Mucosa of descending colon (tissue), 3 donors: ENCODE measurements around the gene C1orf52. TPM values are rescaled to one million over a fixed set of nuclear protein-coding genes. Genes with fewer than 3 reads are reported as not detected.
A peak's percentile ranks its signal among the peaks of the same experiment; 100 is the strongest.
"Not testable (repeated sequence)": the region's sequence is repeated elsewhere in the genome, so short reads cannot be mapped to it uniquely, and the experiment has no call there.

Source experiments
- ATAC-seq: fragments of 200-7000 bp; cut with Tn5 transposase; one replicate; pipeline ENCODE4 v1.9.1; 2020; ENCODE audit warnings: mild to moderate bottlenecking, moderate library complexity
- DNase-seq, 3 donors: peaks; one replicate each; pipeline ENCODE4 v3.0.0-alpha.2; 2020
- H3K36me3 ChIP-seq: fragments of 200-600 bp; one replicate; pipeline ENCODE4 v1.8.0; 2021; ENCODE audit warnings: low read depth, mild to moderate bottlenecking
- H3K4me1 ChIP-seq: fragments of 200-600 bp; one replicate; pipeline ENCODE4 v1.8.0; 2021; ENCODE audit warnings: low read depth, mild to moderate bottlenecking
- H3K4me3 ChIP-seq: fragments of 200-600 bp; one replicate; pipeline ENCODE4 v1.8.0; 2021; ENCODE audit warnings: mild to moderate bottlenecking
- H3K9me3 ChIP-seq: fragments of 200-600 bp; one replicate; pipeline ENCODE4 v1.8.0; 2021; ENCODE audit warnings: mild to moderate bottlenecking
- intact Hi-C, 2 donors: fragments of 100-400 bp; cut with DNase I in 1 of 2; cut with micrococcal nuclease in 1 of 2; formaldehyde crosslinking; loops; one replicate each; pipeline versions ENCODE4 v1.11.0 to v1.11.1; 2022; cut with DNase I, micrococcal nuclease
- total RNA-seq, 3 donors: library from RNA; stranded (reverse); fragmentation: NEBNext Ultra II Directional in 2 of 3; extraction: Animal tissue kit (Norgen Biotek cat#: 25700) in 2 of 3; gene quantifications; one replicate each; pipeline versions ENCODE4 v1.2.1 to v1.2.4, GENCODE V29; 2021 to 2023
- TF ChIP-seq, protein P1 (sequence below): fragments of 200-600 bp; IDR thresholded peaks from one replicate; pipeline ENCODE4 v1.8.0; 2022; ENCODE audit warnings: antibody characterized with exemption, mild to moderate bottlenecking
- donor health status: DM: no; HTN: no; CAD: no; lungs with moderate emphysema.
- donor health status: DM: no; HTN: no; CAD: no.
- donor health status: DM: no; HTN: yes; CAD: no.

C1orf52 gene
- total RNA-seq, 3 donors from 2014 or later: 17.4 to 24.7 (median 19.2) TPM

DNA sequence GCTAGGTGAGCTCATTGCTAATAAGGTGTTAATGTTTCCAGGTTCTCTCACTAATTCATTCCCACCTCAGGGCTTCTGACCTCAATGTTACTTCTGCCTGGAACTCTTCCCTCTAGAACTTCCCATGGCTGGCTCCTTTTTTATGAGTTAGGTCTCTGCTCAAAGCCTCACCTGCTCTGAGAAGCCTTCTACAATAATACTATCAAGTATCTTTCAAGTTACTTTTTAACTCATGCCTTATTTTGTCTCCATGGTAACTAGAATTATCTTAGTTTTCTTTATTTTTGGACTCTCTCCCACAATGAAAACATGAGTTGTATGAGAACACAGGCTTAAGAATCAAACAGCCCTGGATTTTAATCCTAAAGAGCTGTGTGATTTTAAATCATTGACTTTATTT lies 3.5 kb upstream of the C1orf52 start:
- Histone ChIP-seq H3K9me3 (no peaks in the 10 kb centered on the region), H3K4me1 (peaks cover 11% of the 10 kb centered on the region), H3K36me3 (peaks cover 4% of the 10 kb centered on the region), H3K4me3 (no peak overlapping the region)
- peak; percentile 6 for ATAC-seq
- intact Hi-C loops: loop anchor here in 1 of 2 donors (5.0 kb wide), 2 partner anchors 266 to 321 kb away; partner anchors contain the start of gene MCOLN2
- TF ChIP-seq, protein P1, sequence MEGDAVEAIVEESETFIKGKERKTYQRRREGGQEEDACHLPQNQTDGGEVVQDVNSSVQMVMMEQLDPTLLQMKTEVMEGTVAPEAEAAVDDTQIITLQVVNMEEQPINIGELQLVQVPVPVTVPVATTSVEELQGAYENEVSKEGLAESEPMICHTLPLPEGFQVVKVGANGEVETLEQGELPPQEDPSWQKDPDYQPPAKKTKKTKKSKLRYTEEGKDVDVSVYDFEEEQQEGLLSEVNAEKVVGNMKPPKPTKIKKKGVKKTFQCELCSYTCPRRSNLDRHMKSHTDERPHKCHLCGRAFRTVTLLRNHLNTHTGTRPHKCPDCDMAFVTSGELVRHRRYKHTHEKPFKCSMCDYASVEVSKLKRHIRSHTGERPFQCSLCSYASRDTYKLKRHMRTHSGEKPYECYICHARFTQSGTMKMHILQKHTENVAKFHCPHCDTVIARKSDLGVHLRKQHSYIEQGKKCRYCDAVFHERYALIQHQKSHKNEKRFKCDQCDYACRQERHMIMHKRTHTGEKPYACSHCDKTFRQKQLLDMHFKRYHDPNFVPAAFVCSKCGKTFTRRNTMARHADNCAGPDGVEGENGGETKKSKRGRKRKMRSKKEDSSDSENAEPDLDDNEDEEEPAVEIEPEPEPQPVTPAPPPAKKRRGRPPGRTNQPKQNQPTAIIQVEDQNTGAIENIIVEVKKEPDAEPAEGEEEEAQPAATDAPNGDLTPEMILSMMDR: no peak
- DNase-seq: no peak

DNA sequence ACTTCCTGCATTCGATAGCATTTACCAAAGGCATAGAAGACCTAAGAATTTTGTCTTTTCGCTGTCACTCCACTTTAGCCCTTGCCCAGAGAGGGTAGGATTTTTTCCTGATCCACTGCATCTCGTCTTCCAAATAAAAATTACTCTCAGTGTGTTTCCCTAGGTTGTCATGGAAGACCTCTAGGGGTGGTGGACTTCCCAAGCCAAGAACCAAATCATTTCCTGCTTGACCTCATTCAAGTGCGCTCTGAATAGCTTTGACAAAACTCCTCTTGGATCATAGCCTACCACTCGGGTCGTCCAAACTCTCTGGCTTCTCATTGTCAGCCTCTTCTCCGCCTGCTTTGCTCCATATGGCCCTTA lies 431 bp upstream of the C1orf52 start:
- ATAC-seq (peak; percentile 7), DNase-seq (no peak)
- intact Hi-C loops: loop anchor here (5.0 to 10.0 kb wide), 5 partner anchors 55 to 318 kb away; partner anchors contain the start of genes MCOLN2 (in 1 of the 2) and SYDE2 (in 1 of the 2)
- Histone ChIP-seq H3K36me3 (no peaks in the 10 kb centered on the region), H3K4me1 (peaks cover 21% of the 10 kb centered on the region), H3K4me3 (no peak overlapping the region), H3K9me3 (no peaks in the 10 kb centered on the region)
- TF ChIP-seq, protein P1: no peak

DNA sequence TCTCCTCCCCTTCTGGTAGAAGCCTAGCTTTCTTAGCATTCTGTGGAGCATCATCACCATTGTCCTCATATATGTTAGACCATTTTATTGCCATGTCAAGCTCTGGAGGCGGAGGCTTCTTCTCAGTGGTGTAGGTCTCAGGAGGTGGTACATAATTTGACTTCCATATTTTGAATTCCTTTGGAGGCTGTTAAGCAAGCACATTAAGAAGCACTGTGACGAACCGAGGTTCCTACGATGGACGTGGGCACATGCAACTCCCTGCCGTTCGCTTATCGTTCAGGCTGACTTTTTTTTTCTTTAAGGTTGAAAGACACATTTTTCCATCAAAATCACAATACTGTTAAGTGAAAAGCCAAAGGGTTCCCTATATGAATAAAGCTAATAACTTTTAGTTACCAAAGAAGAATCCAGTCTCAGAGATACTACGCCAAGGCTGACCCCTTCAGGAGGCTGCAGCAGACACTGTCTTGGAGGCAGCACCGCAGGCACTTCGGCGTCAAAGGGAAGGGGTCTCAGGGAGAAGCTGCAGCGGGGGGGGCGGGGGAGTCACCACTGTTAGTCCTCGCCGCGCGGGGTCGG lies 835 bp downstream of the C1orf52 start:
- H3K4me1 ChIP-seq: peaks cover 21% of the 10 kb centered on the region
- intact Hi-C loops: loop anchor here (5.0 to 10.0 kb wide), 3 partner anchors 54 to 314 kb away; partner anchors contain the start of gene SYDE2 (in 1 of the 2)
- no peaks in the 10 kb centered on the region for H3K9me3 ChIP-seq
- H3K36me3 ChIP-seq: no peaks in the 10 kb centered on the region
- peak; percentile 15 for ATAC-seq
- peak overlapping the region; percentile 97 for H3K4me3 ChIP-seq
- no peak for DNase-seq
- TF ChIP-seq, protein P1: no peak

DNA sequence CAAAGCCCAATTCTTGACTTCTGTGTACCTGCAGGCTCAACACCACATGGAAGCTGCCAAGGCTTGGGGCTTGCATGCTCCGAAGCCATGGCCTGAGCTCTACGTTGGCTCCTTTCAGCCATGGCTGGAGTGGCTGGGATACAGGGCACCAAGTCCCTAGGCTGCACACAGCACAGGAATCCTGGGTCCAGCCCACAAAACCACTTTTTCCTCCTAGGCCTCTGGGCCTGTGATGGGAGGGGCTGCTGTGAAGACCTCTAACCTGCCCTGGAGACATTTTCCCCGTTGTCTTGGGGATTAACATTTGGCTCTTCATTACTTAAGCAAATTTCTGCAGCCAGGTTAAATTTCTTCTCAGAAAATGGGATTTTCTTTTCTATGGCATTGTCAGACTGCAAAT lies 10.4 kb downstream of the C1orf52 start:
- H3K4me3 ChIP-seq, H3K36me3 ChIP-seq, ATAC-seq, H3K4me1 ChIP-seq, intact Hi-C loops, DNase-seq, H3K9me3 ChIP-seq: not testable (repeated sequence)

DNA sequence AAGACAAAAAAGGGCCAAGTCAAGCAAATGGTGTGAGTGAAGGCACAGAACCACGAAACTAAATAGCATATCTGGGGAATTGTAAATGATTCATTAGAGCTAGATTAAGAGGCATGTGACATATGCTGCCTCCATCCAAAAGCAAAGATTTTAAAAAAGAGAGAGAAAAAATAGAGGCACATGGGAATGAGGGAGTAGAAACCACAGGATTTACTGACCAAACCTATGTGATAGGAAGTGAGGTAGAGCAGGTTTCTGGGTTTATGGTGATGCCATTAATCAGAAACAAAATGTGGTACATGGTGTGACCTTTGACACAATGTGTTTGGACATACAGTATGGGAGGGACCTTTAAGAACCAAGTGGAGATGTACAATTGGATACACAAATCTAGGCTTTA lies 13.6 kb downstream of the C1orf52 start:
- ATAC-seq (no peak), DNase-seq (no peak)
- intact Hi-C loops: no loop called here
- Histone ChIP-seq H3K36me3 (no peaks in the 10 kb centered on the region), H3K4me3 (no peak overlapping the region), H3K9me3 (no peaks in the 10 kb centered on the region), H3K4me1 (no peaks in the 10 kb centered on the region)
- TF ChIP-seq, protein P1: no peak

DNA sequence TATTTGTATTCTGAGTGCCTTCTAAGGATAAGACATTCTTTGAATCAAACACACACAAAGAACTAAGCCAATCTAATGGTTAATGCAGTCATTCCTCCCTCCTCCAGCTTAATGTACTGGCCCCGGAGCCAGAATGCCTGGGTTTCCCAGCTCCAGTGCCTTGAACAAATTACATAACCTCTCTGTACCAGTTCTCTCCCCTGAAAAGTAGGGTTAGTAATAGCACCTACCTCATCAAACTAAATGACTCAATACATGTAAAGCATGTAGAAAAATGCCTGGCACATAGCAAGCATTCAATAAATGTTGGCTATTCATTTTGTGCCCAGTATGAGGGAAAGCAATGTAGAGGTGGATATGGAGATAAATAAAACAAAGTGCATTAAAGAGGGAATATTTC lies 14.0 kb downstream of the C1orf52 start:
- Histone ChIP-seq H3K9me3 (no peaks in the 10 kb centered on the region), H3K4me1 (no peaks in the 10 kb centered on the region), H3K4me3 (no peak overlapping the region), H3K36me3 (no peaks in the 10 kb centered on the region)
- ATAC-seq (no peak), DNase-seq (no peak)
- TF ChIP-seq, protein P1: no peak
- intact Hi-C loops: no loop called here
